DOHH2 (cell line): ENCODE data around the gene ZNF79.

ENCODE experiments used
- H3F3A ChIP-seq: fragments of 200-600 bp; sonication (generic), shearing (Covaris generic); 2 replicates; pipeline ENCODE4 v1.6.0; 2016; ENCODE audit warnings: antibody characterized with exemption, mild to moderate bottlenecking; ENCODE audit not compliant: control insufficient read depth, insufficient read depth
- H3K27ac ChIP-seq: fragments of 200-600 bp; sonication (generic); 2 replicates; pipeline ENCODE4 v1.5.1; 2014; ENCODE audit warnings: low read depth, mild to moderate bottlenecking, low read length, moderate library complexity
- H3K27me3 ChIP-seq: fragments of 200-600 bp; sonication (generic); 2 replicates; pipeline ENCODE4 v1.6.1; 2014; ENCODE audit warnings: mild to moderate bottlenecking, low read length, mixed read lengths; ENCODE audit not compliant: control insufficient read depth
- H3K36me3 ChIP-seq: fragments of 200-600 bp; sonication (generic); 2 replicates; pipeline ENCODE4 v1.6.1; 2014; ENCODE audit warnings: mild to moderate bottlenecking, low read length, moderate library complexity, mixed read lengths; ENCODE audit not compliant: control insufficient read depth
- H3K4me1 ChIP-seq: fragments of 200-600 bp; sonication (generic); 2 replicates; pipeline ENCODE4 v1.6.1; 2014; ENCODE audit warnings: mild to moderate bottlenecking, low read length, mixed read lengths; ENCODE audit not compliant: control insufficient read depth
- H3K4me2 ChIP-seq: fragments of 200-600 bp; sonication (generic); 2 replicates; pipeline ENCODE4 v1.6.0; 2014; ENCODE audit warnings: mild to moderate bottlenecking, low read length, moderate library complexity
- H3K4me3 ChIP-seq: fragments of 200-600 bp; sonication (generic); 2 replicates; pipeline ENCODE4 v1.5.1; 2014; ENCODE audit warnings: mild to moderate bottlenecking, low read length, mixed read lengths
- H3K79me2 ChIP-seq: fragments of 200-600 bp; sonication (generic); 2 replicates; pipeline ENCODE4 v1.6.1; 2014; ENCODE audit warnings: mild to moderate bottlenecking, low read length, mixed read lengths; ENCODE audit not compliant: control insufficient read depth
- H3K9me2 ChIP-seq: fragments of 200-600 bp; sonication (generic); replicated peaks from 2 replicates; pipeline ENCODE4 v1.6.1; 2014; ENCODE audit warnings: mild to moderate bottlenecking, low read length, mixed read lengths; ENCODE audit not compliant: control insufficient read depth
- H3K9me3 ChIP-seq: fragments of 200-600 bp; sonication (generic); 2 replicates; pipeline ENCODE4 v1.6.1; 2014; ENCODE audit warnings: antibody characterized with exemption, low read length, mixed read lengths; ENCODE audit not compliant: control insufficient read depth, insufficient read depth
- H4K20me1 ChIP-seq: fragments of 200-600 bp; sonication (generic); 2 replicates; pipeline ENCODE4 v1.6.0; 2014; ENCODE audit warnings: low read depth, mild to moderate bottlenecking, antibody characterized with exemption, low read length, moderate library complexity; ENCODE audit not compliant: control insufficient read depth, insufficient read depth
- EZH2phosphoT487 ChIP-seq: fragments of 200-600 bp; sonication (generic); IDR thresholded peaks from 2 replicates; pipeline ENCODE4 v1.6.1; 2017; ENCODE audit warnings: borderline replicate concordance, mild to moderate bottlenecking, antibody characterized with exemption, low read length, moderate library complexity, mixed read lengths
- TF ChIP-seq, protein P1 (sequence below): fragments of 200-600 bp; sonication (generic); IDR thresholded peaks from one replicate; pipeline ENCODE4 v1.5.1; 2014; ENCODE audit warnings: antibody characterized with exemption, mild to moderate bottlenecking, low read depth, low read length; ENCODE audit not compliant: poor library complexity, severe bottlenecking

Gene ZNF79

DNA sequence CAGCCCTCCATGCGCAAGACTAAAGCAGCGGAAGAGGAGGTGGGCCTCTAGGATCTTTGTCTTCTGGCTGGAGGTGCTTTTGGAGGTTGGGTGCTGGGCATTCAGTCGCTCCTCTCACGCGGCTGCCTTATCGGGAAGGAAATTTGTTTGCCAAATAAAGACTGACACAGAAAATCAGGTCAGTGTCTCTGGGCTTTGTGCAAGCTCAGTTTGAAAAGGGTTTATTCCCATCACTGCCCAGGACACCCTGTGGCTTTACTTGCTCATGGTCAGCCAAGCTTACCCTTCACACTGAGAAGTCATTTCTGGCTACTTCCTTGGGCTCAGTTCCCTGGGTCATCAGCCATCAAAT, 16.7 kb upstream of the ZNF79 start:
- H4K20me1 ChIP-seq = no peaks in the 10 kb centered on the region
- H3K4me2 ChIP-seq = no peak overlapping the region
- no peaks in the 10 kb centered on the region for H3K36me3 ChIP-seq
- H3K79me2 ChIP-seq = no peaks in the 10 kb centered on the region
- no peak overlapping the region for H3K4me3 ChIP-seq
- H3K27ac ChIP-seq = no peak overlapping the region
- H3K9me2 ChIP-seq = no peaks in the 10 kb centered on the region
- H3F3A ChIP-seq = peaks cover 3% of the 10 kb centered on the region
- no peaks in the 10 kb centered on the region for H3K9me3 ChIP-seq
- TF ChIP-seq, protein P1, sequence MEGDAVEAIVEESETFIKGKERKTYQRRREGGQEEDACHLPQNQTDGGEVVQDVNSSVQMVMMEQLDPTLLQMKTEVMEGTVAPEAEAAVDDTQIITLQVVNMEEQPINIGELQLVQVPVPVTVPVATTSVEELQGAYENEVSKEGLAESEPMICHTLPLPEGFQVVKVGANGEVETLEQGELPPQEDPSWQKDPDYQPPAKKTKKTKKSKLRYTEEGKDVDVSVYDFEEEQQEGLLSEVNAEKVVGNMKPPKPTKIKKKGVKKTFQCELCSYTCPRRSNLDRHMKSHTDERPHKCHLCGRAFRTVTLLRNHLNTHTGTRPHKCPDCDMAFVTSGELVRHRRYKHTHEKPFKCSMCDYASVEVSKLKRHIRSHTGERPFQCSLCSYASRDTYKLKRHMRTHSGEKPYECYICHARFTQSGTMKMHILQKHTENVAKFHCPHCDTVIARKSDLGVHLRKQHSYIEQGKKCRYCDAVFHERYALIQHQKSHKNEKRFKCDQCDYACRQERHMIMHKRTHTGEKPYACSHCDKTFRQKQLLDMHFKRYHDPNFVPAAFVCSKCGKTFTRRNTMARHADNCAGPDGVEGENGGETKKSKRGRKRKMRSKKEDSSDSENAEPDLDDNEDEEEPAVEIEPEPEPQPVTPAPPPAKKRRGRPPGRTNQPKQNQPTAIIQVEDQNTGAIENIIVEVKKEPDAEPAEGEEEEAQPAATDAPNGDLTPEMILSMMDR = no peak
- no peak for TF ChIP-seq EZH2phosphoT487
- no peaks in the 10 kb centered on the region for H3K27me3 ChIP-seq
- peaks cover 6% of the 10 kb centered on the region; the same call in 1 of the 2 replicates for H3K4me1 ChIP-seq

DNA sequence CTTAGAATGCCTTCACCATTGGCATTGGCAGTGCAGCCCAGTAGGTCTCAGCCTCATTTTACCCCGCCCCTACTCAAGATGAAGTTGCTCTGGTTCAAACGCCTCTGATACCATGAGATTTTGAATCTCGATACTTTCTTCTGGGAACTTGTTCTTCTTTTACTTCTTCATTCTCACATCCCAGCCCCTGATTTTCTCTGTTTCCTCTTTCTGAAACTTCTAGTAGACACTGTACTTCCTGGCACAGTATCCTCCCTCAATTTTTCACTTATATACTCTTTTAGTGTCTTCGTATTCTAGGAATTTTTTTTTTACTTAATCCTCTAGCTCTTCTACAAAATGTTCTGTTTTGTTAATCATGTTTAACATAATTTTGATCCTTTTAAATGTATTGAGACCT, 13.1 kb upstream of the ZNF79 start:
- H3K4me1 ChIP-seq = peaks cover 6% of the 10 kb centered on the region; the same call in 1 of the 2 replicates
- H3F3A ChIP-seq = peaks cover 3% of the 10 kb centered on the region
- no peak overlapping the region for H3K4me3 ChIP-seq
- H3K27me3 ChIP-seq = no peaks in the 10 kb centered on the region
- no peaks in the 10 kb centered on the region for H3K9me3 ChIP-seq
- H4K20me1 ChIP-seq = no peaks in the 10 kb centered on the region
- H3K36me3 ChIP-seq = no peaks in the 10 kb centered on the region
- no peaks in the 10 kb centered on the region for H3K79me2 ChIP-seq
- H3K9me2 ChIP-seq = no peaks in the 10 kb centered on the region
- H3K4me2 ChIP-seq = no peak overlapping the region
- no peak overlapping the region for H3K27ac ChIP-seq
- TF ChIP-seq EZH2phosphoT487 = no peak
- TF ChIP-seq, protein P1 = no peak

DNA sequence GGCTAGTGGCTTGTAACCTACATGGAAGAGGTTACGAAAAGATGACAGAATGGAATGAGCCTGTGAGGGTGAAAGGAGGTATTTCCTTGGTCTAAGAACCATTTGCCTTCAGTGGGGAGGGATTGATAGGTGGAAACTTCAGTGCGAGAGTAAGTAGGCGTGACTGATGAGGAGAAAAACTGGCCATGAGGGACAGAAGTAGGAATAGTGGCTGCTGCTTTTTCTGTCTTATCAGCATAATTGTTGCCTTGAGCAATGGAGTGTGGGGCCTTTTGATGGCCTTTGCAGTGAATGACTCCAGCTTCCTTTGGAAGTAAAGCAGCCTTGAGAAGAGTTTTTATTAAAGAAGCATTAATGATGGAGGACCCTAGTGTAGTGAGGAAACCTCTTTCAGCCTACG, 9.0 kb upstream of the ZNF79 start:
- Histone ChIP-seq H3K27me3 (no peaks in the 10 kb centered on the region), H4K20me1 (no peaks in the 10 kb centered on the region), H3F3A (peaks cover 3% of the 10 kb centered on the region)

More for the DNA sequence above, 9.0 kb upstream of the ZNF79 start:
- no peaks in the 10 kb centered on the region for H3K36me3 ChIP-seq
- no peaks in the 10 kb centered on the region for H3K9me3 ChIP-seq
- H3K4me3 ChIP-seq = no peak overlapping the region
- H3K79me2 ChIP-seq = no peaks in the 10 kb centered on the region
- TF ChIP-seq EZH2phosphoT487 = no peak
- TF ChIP-seq, protein P1 = no peak
- no peaks in the 10 kb centered on the region for H3K9me2 ChIP-seq
- H3K4me2 ChIP-seq = no peak overlapping the region
- peaks cover 6% of the 10 kb centered on the region; the same call in 1 of the 2 replicates for H3K4me1 ChIP-seq
- no peak overlapping the region for H3K27ac ChIP-seq
